HG03520 (cell line): Measurements from ENCODE around the gene TBXA2R.

Source experiments
- ATAC-seq: cut with Tn5 transposase; IDR thresholded peaks from one replicate; pipeline ENCODE4 v1.9.1; 2021; ENCODE audit warnings: mild to moderate bottlenecking, moderate library complexity; ENCODE audit not compliant: unreplicated experiment

TBXA2R gene

DNA sequence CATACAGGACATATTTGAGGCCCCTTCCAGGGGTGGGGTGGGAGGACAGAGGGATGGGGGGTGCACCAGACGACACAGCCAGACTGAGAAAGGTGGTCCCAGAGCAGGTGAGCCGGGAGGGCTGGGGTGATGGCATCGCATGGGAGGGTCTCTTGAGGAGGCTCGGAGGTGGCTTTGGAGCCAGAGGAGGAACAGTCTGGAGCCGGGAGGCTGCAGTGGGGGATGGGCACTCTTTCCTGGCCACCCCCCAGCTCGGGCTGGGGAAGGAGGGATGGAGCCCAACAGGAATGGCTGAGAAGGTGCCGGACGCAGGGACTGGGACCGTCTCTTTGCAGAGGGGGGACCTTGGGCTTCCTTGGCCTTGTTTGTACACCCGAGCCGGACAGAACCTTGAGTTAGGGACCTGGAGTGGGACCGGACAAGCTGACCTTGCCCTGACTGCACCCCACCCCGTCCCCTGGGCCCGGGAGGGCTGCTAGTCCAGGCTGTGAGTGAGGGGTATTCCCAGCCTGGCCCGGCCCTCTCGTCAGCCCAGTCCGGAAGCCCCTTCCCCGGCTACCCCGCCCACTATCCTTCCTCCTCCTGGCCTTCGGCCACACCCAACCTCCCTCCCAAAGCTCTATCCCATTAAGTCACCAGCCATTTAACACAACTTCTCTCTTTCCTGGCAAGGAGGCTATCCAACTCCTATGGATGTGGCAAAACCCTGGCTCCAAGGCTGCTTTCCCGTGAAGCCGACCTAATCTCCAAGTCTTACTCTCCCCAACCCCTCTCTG is 816 bp upstream of the TBXA2R start:
- no peak for ATAC-seq

DNA sequence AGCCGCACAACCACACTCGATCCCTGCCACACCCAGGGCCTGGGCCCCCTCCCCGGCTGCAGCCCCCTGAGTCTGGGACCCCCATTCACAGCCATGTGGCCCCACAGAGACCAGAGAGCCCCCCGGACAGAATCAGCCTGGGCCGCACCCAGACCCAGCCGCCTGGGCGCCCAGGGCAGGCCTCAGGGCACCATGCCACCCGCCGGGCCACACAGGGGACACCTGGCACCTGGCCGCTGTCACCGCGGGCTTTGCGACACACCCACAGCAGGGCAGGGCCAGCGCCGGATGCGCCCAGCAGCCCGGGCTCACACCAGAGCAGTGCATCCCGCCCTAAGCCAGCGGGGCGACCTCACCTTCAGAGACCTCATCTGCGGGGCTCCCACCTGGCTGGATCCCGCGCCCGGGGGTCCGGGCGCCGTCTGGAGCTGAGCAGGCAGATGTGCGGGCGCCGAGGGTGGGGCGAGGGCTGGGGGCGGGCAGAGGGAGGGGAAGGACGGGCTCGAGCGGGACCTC is 443 bp downstream of the TBXA2R start:
- ATAC-seq: no peak

DNA sequence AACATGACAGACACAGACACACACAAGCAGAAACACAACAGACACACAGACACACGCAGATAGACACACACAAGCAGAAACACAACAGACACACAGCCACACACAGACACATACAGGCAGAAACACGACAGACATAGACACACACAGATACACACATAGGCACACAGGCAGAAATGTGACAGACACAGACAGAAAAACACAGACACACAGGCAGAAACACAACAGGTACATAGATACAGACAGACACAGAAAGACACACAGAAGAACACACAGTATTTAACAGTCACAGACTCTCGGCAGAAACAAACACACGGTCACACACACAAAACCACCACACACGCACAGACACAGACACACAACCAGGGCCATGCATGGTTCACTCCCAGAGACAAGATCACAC is 905 bp downstream of the TBXA2R start:
- ATAC-seq: no peak

DNA sequence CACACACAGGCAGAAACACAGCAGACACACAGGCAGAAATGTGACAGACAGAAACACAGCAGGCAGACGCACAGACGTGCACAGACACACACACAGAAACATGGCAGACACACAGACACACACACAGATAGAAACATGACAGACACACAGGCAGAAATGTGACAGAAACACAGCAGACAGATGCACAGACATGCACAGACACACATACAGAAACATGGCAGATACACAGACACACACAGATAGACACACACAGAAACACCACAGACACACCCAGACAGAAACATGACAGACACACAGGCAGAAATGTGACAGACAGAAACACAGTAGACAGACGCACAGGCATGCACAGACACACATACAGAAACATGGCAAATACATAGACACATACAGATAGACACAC is 1.3 kb downstream of the TBXA2R start:
- ATAC-seq: no peak

DNA sequence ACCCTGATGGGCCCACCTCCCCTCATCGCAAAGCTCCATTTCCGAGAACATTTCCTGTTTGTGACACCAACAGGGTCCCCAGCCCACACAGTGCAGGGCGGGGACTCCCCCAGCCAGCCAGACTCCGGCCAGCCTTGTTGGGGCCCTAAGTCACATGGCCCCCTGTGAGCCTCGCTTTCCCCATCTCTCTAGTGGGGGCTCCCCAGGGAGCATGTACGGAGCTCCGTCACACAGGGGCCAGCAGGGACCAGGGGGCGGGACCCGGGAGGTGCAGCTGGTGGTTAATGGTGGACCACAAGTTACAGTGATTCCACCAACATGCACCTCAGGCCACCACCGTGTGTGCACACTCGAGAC is 1.7 kb downstream of the TBXA2R start:
- no peak for ATAC-seq

DNA sequence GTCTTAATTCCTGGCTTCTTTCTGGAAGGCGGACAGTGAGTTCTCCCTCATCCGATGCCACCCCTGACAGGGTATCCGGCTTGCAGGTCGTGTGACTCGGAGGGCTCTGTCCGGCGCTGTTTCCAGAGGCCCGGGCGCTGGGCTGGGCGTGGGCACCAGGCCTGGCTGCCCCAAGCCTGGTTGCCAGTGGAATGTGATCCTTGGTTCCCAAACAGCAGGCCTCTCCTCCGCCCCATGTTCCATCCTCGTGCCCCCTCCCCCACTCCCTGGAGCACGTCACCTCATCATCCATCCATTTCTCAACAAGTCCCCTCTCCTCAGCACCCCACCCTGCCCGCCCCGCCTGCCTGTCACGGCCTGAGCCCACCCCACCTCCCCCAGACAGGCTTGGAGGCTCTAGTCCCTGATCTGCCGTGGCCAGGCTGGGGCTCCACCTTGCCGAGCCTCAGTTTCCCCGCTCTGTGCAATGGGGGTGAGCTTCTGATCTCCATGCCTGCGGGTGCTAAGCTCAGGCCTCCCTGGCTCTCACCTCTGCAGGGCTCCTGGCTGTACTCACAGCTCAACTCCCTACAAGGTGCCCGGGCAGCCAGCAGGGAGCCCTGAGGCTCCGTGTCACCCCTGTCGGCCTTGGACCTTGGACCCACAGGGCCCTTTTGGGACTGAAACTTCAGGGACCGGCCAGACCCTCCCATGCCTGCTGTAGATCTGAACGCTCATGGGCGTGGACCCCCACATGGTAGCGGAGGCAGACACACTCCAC is 2.3 kb downstream of the TBXA2R start:
- ATAC-seq: no peak

DNA sequence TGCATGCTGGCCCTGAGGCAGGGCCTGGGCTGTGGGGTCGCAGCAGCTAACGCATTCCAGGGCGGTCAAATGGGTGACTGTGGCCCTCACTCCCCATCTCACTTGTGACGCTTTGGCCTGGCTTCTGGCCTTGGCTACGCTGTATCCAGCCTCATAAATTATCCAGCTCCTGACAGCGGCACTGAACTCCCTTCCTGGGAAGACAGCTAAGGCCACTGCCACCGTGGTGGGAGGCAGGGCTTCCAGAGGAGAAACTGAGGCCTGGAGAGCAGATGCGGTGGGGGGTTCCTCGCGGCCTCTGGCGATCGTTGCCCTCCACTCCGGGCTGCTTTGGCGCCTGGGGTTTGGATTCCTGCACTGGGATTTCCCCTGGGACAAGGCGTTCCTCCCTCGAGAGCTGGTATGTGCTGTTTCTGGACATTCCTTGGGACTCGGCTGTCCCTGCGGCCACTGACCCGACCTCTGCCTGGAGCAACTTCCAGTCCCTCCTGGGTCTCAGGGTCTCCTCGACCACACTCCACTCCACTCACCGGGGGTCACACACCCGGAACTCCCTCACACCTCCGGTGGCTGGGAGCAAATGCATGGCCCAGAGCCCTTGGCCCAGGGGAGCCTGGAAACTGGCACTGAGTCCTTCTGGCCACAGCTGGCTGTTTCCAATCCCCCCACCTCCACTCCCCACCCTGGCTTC is 3.4 kb downstream of the TBXA2R start:
- no peak for ATAC-seq

DNA sequence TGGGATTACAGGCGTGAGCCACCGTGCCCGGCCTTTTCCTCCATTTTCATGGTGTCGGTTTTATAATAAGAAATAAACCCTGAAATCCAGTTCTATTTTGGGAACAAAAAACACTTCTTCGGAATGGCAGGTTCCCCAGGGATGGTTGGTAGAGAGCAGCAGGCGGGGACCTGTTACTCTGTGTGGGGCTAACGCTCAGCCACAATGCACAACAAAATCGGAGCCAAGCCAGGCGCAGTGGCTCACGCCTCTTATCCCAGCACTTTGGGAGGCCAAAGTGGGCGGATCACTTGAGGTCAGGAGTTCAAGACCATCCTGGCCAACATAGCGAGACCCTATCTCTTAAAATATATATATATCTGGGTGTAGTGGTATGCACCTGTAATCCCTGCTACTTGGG is 5.7 kb downstream of the TBXA2R start:
- no peak for ATAC-seq

DNA sequence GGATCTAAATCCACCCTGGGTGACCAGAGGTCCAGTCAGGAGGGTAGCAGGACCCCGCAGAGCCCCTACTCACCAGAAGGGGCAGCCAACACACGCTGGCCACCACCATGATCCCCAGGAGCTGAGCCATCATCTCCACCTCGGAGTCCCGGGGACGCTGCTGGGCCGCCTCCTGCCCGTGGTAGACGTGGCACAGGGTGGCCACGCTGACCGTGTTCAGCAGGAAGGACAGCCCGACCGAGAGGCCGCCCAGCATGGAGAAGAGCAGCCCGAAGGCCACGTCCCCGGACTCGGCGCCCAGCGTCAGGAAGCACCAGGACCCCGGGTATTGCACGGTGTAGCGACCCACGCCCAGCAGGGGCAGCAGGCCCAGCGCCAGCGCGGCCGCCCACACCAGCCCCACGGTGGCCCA is 6.9 kb downstream of the TBXA2R start:
- no peak for ATAC-seq

DNA sequence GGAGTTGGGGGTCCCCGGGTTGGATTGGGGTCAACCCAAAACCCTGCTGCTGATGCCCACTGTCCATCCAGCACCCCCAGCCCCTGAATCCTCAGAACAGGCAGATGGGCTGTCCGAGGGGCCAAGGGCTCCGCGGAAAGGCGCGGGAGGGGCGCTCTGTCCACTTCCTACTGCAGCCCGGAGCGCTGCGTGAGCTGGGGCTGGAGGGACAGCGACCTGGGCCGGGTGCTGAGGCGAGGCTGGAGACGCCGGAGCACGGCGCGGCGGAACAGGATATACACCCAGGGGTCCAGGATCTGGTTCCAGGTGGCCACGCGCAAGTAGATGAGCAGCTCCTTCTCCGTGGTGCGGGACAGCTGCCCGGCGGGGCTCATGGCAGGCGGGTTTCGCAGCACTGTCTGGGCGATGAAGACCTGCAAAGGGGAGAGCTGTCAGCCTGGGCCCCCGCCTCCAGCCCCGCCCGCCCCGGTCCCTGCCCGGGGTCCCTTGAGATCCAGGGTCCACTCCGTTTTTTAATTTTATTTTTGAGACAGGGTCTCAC is 11.1 kb downstream of the TBXA2R start:
- no peak for ATAC-seq

DNA sequence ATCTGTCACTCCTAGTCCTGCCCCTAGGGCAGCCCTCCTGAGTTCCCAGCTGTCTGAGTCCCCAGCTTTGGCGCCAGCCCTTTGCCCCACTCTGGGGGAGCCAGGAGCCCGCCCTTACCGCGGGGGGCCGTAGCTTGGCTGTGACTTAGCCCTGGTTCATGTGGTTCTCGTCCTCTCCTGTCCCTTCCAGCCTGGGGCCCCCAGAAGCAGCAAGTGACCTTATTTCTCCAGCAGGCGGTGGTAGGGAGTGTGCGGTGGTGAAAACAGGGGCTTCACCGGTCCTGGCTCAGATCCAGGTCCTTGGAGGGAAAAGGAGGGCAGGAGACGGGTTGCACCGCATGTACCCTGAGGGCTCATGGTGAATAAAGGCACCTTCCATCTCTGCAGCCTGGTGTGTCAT is 13.5 kb downstream of the TBXA2R start:
- ATAC-seq: no peak

DNA sequence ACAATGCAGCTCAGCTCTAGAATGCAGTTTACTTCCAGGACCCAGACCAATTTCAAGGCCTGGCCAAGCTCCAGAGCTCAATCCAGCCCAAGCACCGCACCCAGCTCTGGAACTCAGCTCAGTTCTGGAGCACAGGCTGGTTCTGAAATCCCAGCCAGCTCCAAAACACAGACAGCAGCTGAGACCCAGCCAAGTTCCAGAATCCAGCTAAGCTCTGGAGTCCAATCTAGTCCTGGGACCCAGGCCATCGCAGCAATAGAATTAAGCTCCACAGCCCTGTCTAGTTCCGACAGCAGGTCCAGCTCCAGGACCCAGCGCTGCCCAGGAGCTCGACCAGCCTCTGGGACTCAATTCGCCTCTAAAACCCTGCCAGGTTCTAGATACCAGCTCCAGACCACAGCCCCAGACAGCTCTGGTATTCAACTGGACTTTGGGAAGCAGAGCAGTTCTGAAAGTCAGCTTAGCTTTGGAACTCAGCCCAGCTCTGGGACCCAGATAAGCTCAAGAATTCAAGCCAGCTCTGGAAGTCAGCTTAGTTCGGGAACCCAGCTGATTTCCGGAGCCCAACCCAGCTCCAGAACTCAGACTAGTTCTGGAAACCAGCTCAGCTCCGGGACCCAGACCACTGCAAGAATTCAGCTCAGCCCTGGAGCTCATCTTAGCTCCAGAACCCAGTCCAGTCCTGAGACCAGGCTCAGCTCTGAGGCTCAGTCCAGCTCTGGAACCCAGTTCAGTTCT is 14.6 kb downstream of the TBXA2R start:
- ATAC-seq: no peak

DNA sequence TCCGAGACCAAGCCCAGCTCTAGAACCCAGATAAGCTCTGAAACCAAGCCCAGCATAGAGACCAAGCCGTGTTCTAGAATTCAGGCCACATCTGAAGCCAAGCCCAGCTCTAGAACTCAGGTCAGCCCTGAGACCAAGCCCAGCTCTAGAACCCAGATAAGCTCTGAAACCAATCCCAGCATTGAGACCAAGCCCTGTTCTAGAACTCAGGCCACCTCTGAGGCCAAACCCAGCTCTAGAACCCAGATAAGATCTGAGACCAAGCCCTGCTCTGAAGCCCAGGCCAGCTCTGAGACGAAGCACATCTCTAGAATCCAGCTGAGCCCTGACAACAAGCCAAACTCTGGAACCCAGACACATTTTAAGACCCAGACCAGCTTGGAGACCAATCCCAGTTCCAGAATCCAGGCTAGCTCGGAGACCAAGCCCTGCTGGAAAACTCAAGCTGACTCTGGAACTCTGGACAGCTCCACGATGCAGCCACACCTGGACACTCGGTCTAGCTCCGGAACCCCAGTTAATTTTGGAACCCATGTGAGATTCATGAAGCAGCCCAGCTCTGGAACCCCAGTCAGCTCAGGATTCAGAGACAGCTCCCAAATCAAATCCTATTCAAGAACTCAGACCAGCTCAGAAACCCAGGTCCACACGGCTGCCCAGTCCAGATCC is 15.6 kb downstream of the TBXA2R start:
- ATAC-seq: no peak

DNA sequence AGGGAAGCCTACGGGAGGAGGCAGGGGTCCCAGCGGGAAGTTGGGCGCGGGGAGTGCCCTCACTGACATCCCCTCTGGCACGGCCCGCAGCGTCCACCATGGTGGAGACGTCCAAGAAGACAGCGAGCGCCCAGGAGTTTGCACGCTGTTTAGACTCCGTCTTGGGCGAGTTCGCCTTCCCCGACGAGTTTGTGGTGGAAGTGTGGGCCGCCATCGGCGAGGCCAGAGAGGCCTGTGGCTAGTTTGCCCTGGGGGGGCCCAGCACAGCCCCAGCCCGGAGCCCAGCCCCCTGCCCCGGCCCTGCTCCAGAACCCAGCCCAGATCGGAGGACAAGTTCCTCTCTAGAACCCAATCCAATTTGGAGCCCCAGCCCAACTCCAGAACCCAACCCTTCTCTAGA is 16.7 kb downstream of the TBXA2R start:
- no peak for ATAC-seq

DNA sequence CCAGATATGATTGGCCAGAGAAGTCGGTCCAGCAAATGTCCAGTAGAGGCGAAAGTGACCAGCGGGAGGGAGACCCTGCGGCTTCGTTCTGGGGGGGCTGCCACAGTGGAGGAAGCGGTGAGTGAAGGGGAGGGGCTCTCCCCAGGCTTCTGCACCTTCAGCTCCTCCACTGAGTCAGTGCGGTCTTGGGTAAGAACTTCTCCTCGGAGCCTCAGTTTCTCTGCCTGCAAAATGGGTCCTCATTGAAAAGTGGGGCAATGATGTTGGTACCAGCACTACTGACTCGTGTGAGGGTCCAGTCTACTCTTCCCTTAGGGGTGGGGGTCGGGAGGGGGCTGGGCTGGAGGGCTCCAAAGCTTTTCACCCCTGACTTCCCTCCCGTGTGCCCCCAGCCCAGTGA is 17.2 kb downstream of the TBXA2R start:
- ATAC-seq: no peak

DNA sequence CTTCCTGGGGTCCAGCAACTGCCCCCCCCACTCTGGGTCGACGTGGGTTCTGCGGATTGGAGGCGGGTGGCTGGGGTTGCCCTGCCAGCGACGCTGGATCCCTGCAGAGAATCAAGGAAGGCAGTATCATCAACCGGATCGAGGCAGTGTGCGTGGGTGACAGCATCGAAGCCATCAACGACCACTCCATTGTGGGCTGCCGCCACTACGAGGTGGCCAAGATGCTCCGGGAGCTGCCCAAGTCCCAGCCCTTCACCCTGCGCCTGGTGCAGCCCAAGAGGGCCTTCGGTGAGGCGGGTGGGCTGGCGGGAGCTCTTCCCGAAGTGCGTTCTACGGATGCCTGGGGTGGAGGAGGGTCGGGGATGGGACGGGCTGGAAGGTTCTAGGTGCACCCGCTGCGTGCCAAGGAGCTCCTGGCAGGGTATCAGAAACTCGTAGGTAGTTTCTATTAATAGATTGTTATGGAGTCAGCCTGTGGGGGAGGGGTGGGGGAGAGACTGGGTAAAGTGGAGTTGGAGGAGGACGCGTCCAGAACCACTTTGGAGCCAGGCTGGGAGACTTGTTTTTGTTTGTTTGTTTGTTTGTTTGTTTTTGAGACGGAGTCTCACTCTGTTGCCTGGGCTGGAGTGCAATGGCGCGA is 19.8 kb downstream of the TBXA2R start:
- ATAC-seq: no peak

DNA sequence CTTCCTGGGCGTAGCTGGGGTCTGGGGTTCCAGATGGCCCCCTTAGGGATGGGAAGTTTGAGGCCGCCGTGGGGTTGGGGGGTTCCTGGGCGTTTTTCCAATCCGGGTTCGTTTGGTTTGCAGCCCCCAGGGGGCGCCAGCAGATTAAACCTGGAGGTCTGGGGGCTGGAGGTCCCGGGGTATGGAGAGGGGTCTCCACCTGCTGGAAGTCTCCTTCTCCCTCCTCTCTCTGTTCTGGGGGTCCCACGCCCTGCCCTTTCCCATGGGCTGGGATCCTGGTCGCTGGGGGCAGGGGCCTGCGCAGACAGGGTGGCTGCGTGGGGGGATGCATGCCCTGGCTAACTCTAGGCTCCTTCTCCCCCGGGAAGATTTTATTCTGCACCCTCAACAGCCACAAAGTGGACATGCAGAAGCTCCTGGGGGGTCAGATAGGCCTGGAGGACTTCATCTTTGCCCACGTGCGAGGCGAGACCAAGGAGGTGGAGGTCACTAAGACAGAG is 20.5 kb downstream of the TBXA2R start:
- ATAC-seq: no peak

DNA sequence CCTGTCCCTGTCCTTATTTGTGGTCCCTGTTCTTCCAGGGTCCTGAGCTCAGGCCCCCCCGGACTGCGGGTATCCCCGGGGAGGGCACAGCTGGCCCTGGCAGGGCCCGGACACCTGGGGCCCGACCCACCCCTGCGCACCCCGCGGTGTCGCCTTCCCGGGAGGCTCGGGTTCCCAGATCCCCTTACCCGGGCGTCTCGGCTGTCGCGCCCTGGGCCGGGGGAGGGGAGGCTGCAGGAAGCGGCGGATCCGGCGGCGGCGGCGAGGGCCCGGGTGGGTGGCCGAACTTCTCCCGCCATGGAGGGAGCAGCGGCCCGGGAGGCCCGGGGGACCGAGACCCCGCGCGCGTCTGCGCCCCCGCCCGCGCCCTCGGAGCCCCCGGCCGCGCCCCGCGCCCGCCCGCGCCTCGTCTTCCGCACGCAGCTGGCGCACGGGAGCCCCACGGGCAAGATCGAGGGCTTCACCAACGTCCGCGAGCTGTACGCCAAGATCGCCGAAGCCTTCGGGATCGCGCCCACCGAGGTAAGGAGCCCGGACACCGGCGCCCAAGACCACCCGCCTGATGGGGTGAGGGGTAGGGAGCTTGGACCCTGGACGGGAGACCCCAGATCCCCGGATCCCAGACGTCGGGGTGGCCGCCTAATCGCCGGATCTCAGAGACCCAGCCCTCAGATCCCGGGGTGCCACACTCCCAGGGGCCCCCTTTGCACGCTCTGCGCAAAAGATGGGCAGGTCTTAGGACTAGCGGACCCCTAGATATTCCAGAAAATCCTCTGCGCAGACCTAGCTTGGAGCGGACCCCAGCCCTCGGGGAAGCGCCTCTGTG is 21.2 kb downstream of the TBXA2R start, which contains the start of gene GIPC3:
TSS of gene GIPC3 (plus strand) at position 178 of the 826 bp plus-strand sequence. CDS start at position 298, 120 bp downstream.
- ATAC-seq: no peak
